GM19468 (cell line): Measurements from ENCODE around the gene DPH3.

Source experiments
- ATAC-seq: cut with Tn5 transposase; IDR thresholded peaks from one replicate; pipeline ENCODE4 v1.9.1; 2021; ENCODE audit warnings: mild to moderate bottlenecking, moderate library complexity, moderate number of reproducible peaks; ENCODE audit not compliant: unreplicated experiment; ENCODE audit errors: extremely low read depth

DPH3 gene

DNA sequence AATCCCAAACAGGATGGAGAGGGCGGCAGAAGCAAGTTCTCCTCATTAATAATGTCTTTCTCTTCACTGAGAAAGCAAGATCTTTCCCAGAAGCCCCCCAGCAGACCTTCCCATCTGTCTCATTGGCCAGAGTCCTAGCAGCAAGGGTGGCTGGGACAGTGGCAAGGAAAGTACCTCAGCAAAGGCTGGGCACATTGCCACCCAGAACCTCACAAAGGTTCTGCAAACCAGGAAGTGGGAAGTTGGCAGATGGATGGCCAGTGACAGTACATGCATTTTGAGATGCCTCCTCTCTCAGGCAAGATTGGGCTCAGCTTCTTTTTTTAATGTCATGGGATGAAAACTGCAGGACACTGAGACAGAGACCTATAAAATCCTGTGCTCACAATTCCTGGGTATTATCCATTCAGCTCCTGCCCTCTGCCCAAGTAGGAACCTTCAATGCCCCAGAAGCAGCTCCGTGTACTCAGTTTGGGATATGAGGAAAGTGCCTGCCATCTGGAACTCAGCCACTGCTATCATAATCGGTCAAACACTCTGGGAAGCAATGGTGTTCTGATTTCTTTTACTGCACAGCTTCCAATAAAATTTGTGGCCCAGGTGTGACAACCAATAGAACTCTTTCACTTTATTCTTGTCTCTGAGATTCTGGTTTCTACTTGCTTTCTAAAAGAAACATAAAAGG, 25.5 kb downstream of the DPH3 start:
- ATAC-seq: no peak

DNA sequence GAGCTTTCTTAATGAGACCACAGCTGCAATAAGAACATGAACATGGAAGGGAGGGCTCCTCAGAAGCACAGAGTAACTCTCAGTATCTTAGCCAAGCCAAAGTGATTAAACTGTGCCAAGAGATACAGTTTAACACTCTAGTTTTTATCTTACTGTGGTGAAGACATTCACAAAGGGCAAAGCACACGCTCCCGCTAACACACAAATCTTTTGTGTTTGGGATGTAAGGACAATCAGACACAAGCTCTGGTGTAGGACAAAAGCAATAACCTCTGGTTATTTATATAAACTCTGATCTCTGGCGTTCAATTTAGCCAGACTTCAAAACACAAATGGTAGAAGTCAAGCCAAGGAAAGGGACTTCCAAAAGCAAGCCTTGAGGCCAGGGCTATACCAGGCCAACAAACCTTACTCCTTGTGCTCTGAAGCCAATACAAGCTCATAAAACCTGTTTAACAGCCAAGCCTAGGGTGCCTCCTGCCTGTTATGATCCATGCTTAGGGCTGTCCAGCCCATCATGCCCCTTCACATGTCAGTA, 27.8 kb downstream of the DPH3 start:
- no peak for ATAC-seq

DNA sequence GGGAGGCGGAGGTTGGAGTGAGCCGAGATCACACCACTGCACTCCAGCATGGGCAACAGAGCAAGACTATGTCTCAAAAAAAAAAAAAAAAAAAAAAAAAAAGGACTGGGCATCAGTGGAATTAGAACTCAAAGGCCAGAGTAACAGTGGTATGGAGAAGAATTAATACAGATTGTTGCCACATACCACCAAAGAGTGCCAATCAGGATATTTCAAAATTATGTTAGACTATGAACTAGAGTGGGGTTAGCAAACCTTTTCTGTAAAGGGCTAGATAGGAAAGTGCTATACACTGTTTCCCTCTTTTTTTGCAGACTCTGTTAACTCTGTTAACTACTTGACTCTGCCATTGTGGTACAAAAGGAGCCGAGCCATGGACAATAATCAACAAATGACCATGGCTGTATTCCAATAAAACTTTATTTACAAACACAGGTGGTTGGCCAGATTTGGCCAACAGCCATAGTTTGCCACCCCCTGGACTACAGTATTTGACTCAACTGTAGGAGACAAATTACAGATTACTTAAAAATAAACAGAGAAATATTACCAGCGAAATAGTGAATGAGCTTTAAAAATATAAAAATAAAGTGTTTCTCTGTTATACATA, 28.6 kb downstream of the DPH3 start:
- no peak for ATAC-seq

DNA sequence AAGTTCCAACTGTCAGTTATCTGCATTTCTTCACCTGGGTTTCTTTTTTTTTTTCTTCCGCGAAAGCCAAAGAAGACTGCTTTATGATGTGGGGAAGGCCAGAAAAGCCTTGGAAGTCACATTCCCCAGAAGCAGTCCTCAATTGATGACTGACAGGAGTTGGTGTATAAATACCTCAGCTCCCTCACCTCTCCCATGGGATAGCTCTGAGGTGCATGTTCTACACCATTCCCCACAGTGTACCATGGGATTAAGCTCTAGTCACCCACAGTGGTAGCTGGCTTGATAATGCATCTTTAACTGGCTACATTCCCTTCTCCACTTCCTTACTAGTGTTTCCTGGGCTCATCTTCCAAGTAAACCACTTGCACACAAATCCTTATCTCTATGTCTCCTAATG, 30.5 kb downstream of the DPH3 start:
- ATAC-seq: no peak

DNA sequence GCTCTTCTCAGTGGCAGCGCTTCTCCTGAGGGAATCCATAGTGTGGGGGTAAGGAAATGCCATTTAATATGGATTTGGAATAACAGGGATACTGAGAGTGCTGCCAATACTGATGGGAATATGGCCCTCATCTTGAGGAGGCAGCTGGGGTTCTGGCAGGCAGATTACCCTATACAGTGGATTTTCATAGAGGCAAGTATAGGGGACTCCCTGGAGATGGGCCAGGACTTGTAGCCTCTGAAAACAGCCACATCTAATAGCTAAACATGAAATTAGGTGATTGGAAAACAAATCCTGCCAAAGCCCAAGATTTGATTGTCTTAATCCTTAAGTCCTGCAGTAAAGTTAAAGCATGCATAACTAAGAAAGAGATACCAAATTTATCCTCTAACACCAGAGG, 30.9 kb downstream of the DPH3 start:
- ATAC-seq: no peak

DNA sequence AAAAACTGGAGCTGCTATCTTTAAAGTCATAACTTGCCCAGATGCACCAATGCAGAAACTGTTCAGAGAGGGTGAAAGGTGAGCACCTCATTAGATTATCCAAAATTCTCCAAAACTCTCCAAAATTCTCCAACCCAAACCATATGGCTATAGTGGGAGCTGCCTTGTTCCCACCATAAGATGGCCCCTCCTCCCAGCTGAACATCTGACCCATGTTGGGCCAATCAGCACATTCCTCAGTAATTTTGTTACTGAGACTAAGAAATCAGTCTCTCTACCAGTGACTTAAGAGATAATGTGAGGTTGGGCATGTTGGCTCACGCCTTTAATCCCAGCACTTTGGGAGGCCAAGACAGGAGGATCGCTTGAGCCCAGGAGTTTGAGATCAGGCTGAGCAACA, 32.8 kb downstream of the DPH3 start:
- no peak for ATAC-seq

DNA sequence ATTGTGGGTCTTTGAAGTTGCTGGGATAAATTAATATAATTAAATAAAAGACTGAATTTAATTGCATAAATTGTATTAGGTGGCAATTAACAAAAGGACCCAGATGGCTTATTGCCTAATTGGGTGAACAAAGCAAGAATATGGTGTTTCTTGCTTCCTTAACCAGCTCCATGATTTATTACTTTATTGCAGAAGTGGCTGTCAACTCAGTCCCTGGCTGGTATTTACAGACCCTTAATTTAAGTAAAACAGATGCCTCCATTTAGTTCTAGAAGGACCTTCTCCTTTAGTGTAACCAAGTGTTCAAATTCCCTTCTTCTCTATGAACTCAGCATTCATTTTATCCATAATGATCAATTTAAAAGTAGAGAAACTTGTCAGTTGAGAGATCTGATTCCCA, 35.1 kb downstream of the DPH3 start:
- no peak for ATAC-seq

DNA sequence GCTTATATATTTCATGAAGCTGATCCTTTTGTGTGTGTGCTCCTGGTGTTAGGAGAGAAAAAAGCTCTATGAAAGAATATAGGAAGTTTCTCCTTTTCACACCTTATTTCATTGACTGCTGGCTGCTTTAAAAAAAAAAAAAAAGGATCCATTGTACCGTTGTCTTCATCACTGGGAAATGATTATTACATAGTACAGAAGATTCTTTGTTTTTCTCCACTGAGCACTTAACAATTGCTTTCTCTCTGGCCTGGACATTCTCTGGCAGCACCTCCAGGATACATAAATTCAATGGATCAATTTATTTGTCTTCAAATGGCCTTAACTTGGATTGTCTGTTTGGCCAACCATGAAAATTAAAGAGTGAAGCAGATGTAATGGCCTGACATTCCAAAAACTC, 37.2 kb downstream of the DPH3 start:
- ATAC-seq: no peak

DNA sequence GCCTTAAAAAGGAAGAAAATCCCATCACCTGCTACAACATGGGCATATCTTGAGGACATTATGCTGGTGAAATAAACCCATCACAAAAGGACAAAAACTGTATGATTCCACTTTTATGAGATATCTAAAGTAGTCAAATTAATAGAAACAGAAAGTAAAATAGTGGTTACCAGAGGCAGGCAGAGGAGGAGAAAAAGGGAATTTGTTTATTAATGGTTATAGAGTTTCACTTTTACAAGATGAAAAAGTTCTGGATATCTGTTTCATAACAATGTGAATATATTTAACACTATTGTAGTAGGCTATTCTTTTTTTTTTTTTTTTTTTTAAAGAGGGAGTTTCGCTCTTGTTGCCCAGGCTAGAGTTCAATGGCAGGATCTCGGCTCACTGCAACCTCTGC, 40.4 kb downstream of the DPH3 start:
- ATAC-seq: no peak

DNA sequence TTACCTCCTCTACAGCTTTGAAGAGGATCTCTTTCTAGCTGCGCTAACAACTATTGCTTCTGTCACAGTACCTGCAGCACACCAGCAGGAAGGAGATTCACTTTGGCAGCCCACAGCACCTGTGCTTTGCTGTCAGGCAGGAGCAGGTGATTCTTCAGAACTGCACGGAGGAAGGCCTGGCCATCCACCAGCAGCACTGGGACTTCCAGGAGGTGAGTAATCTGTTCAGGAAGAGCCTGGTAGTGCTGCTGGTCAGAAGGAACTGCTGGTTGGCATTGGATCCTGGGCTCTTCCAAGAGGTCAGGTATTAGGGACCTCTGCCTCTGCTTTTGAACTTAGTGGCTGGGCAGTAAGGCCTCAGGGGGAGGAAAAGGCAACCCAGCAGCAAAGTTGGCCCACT, 42.2 kb downstream of the DPH3 start:
- no peak for ATAC-seq

DNA sequence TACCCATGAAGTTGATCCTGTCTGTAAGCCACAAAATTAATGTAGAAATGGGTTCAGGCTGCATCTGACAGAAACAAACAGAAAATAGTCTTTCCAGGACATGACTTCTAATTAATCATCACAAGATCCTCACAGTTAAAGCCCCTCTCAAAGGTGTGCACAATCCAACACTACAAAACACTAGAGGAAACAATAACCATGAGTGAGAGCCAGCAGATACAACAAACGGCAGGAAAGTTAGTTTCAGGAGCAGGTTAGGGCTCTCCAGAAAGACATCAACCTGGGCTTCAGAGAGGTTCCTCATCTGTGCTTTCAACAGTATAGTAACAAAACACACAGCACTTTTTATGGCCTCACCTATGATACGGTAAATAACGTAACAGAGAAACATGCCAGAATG, 42.8 kb downstream of the DPH3 start:
- ATAC-seq: no peak

DNA sequence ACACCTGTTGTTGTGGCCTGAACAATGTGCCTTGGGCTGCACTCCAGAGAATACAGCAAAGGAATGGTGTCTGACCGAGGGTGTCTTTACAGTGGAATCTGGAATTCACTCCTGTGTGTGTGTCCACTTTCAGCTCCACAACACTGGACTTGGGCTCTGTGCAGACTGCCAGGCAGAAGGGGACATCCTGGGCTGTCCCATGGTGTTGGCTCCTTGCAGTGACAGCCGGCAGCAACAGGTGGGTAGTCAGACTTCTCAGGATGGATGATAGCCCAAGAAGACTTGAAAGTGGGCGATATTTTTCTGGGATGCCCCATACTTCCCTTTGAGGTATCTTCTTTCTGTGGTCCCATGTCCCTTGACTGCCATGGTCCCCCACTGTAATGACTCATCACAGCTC, 45.0 kb downstream of the DPH3 start:
- ATAC-seq: no peak

DNA sequence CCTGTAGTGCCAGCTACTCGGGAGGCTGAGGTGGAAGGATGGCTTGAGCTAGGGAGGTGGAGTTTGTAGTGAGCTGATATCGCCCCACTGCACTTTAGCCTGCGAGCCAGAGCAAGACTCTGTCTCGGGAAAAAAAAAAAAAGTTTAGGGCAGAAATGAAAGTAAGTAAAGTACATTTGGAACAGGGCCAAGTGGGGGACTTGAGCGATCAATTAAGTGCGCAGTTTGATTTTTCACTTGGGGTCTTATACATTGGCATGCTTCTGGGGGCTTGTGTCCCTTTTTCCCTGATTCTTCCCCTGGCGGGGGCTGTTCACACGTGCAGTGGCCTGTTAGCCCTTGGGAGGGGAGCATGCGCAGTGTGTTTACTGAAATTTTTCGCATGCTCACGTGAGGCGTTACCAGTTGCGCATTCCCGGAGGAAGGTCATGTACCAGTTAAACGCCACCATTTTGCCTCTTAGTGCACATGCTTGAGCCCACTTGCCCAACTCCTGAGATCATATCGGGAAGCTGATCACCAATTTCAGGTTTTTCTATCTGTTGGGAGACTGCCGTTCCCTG, 48.3 kb downstream of the DPH3 start:
- no peak for ATAC-seq

DNA sequence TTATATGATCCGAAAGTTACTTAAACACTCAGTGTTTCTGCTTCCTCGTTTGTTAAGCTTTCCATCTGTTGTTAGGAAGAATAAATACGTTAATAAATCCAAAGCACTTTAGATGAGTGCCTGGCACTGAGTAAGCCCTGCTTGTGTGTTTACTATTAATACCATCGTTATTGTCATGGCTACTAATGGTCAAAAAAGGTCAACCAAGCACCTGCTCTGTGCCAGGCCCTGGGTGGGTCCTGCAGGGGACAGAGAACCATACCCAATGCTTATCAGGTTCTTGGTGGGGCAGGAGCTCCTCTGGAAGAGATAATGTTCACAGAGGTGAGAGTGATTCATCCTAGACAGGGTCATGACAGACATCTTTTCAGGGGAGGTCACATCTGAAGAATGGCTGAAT, 50.4 kb downstream of the DPH3 start:
- no peak for ATAC-seq

DNA sequence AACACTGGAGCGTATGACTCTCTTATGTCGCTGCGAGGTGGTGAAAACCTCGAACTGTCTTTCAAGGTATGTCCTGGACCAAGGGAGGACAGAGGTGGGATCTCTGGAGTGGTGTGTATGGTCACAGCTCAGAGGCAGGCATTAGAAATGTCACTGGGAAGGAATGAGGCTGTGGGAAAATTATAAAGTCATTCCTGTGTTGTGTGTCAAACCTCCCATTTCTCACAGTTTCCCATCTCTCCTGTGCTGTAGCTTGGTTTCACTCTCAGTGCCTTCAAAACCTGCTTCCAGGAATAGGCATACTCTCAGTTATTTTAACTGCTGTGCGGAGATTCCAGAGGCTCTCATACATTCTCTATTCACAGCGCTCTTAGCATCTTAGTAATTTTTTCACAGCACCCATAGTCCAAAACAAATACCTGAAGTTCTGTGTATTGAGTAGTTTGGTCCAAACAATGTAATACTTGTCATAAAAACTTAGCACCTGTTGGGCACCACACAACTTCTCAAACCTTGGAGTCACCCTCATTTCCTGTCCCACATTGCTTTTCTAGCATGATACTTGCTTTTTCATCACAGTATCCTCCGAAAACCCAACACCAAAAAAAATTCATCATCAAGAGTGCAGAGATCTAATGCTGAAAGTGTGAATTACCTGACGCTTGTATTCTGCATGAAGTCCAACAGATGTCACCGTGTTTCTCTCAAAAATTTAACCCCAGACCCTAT, 53.4 kb downstream of the DPH3 start:
- no peak for ATAC-seq
